GM18867 (cell line): Measurements from ENCODE around the gene KMO.

Experiments used
- ATAC-seq: cut with Tn5 transposase; IDR thresholded peaks from one replicate; pipeline ENCODE4 v1.9.1; 2021; ENCODE audit warnings: mild to moderate bottlenecking, moderate library complexity; ENCODE audit not compliant: unreplicated experiment

KMO gene

GRCh38 chr1:241536304-241536703 is 4.1 kb downstream of the KMO start:
- ATAC-seq, result no peak

GRCh38 chr1:241536969-241537368 is 4.8 kb downstream of the KMO start:
- ATAC-seq, result no peak

- no peak for ATAC-seq
These were observed 10.2 kb downstream of the KMO start for GRCh38 chr1:241542199-241542907.

- ATAC-seq, result no peak
These were observed 15.8 kb downstream of the KMO start for GRCh38 chr1:241548008-241548407.

GRCh38 chr1:241550318-241550717 is 18.1 kb downstream of the KMO start:
- ATAC-seq, result no peak

GRCh38 chr1:241551759-241552638 is 19.8 kb downstream of the KMO start:
- peak; percentile 85 for ATAC-seq

GRCh38 chr1:241553886-241554592 is 21.9 kb downstream of the KMO start:
- no peak for ATAC-seq

- no peak for ATAC-seq
These were observed 23.3 kb downstream of the KMO start for GRCh38 chr1:241555526-241555925.

- no peak for ATAC-seq
These were observed 24.9 kb downstream of the KMO start for GRCh38 chr1:241557031-241557430.

- no peak for ATAC-seq
These were observed 25.5 kb downstream of the KMO start for GRCh38 chr1:241557551-241558193.

GRCh38 chr1:241560146-241560848 is 28.1 kb downstream of the KMO start:
- ATAC-seq, result no peak

GRCh38 chr1:241560849-241561187 is 28.6 kb downstream of the KMO start:
- no peak for ATAC-seq

GRCh38 chr1:241569848-241570247 is 37.7 kb downstream of the KMO start:
- no peak for ATAC-seq

GRCh38 chr1:241574154-241574553 is 42.0 kb downstream of the KMO start:
- ATAC-seq, result no peak

GRCh38 chr1:241579434-241579833 is 47.3 kb downstream of the KMO start:
- ATAC-seq, result no peak

- no peak for ATAC-seq
These were observed 50.7 kb downstream of the KMO start for GRCh38 chr1:241582921-241583321.

- ATAC-seq, result no peak
These were observed 54.8 kb downstream of the KMO start for GRCh38 chr1:241586905-241587512.

- no peak for ATAC-seq
These were observed 57.3 kb downstream of the KMO start for GRCh38 chr1:241589521-241589920.

GRCh38 chr1:241590719-241591118 is 58.5 kb downstream of the KMO start:
- no peak for ATAC-seq

- no peak for ATAC-seq
These were observed 59.1 kb downstream of the KMO start for GRCh38 chr1:241591317-241591716.
